HEK293 (cell line): ENCODE measurements around the gene BTRC.

Experiments used
- GLIS1 ChIP-seq: fragments of 450-650 bp; formaldehyde crosslinking; IDR thresholded peaks from 2 replicates; pipeline ENCODE4 v1.5.1; 2016; ENCODE audit warnings: missing biosample characterization, missing genetic modification characterization
- HOXC10 ChIP-seq: sonication (generic); formaldehyde crosslinking; IDR thresholded peaks from 2 replicates; pipeline ENCODE4 v1.8.1; 2023; ENCODE audit warnings: mild to moderate bottlenecking, missing genetic modification reagents
- MYNN ChIP-seq: fragments of 450-650 bp; formaldehyde crosslinking; IDR thresholded peaks from 2 replicates; pipeline ENCODE4 v1.5.1; 2016; ENCODE audit warnings: missing biosample characterization, missing genetic modification characterization, borderline replicate concordance
- PRDM1 ChIP-seq: fragments of 450-650 bp; formaldehyde crosslinking; IDR thresholded peaks from 2 replicates; pipeline ENCODE4; 2016; ENCODE audit warnings: missing biosample characterization, missing genetic modification characterization
- SETDB1 ChIP-seq: IDR thresholded peaks from one replicate; pipeline ENCODE4 v1.6.1; 2017; ENCODE audit warnings: mild to moderate bottlenecking, low read length, moderate library complexity, mixed read lengths; ENCODE audit not compliant: insufficient read length
- SP7 ChIP-seq: fragments of 450-650 bp; formaldehyde crosslinking; IDR thresholded peaks from 2 replicates; pipeline ENCODE4 v1.5.1; 2016; ENCODE audit warnings: missing biosample characterization, missing genetic modification characterization
- ZFP37 ChIP-seq: fragments of 450-650 bp; formaldehyde crosslinking; IDR thresholded peaks from 2 replicates; pipeline ENCODE4 v1.5.1; 2016; ENCODE audit warnings: missing biosample characterization, missing genetic modification characterization
- ZNF132 ChIP-seq: fragments of 450-650 bp; formaldehyde crosslinking; IDR thresholded peaks from 2 replicates; pipeline ENCODE4 v1.5.1; 2017; ENCODE audit warnings: missing biosample characterization, missing genetic modification characterization, borderline replicate concordance
- ZNF16 ChIP-seq: fragments of 450-650 bp; formaldehyde crosslinking; IDR thresholded peaks from 2 replicates; pipeline ENCODE4 v1.5.1; 2016; ENCODE audit warnings: low read depth, missing biosample characterization, missing genetic modification characterization
- ZNF169 ChIP-seq: fragments of 450-650 bp; formaldehyde crosslinking; IDR thresholded peaks from 2 replicates; pipeline ENCODE4 v1.5.1; 2016; ENCODE audit warnings: missing biosample characterization, missing genetic modification characterization
- ZNF184 ChIP-seq: fragments of 450-650 bp; IDR thresholded peaks from 2 replicates; pipeline ENCODE4 v1.5.1; 2018; ENCODE audit warnings: missing biosample characterization, mild to moderate bottlenecking, missing genetic modification characterization
- ZNF19 ChIP-seq: fragments of 450-650 bp; formaldehyde crosslinking; IDR thresholded peaks from 2 replicates; pipeline ENCODE4; 2016; ENCODE audit warnings: missing biosample characterization, missing genetic modification characterization, low read depth
- ZNF214 ChIP-seq: fragments of 450-650 bp; formaldehyde crosslinking; IDR thresholded peaks from 2 replicates; pipeline ENCODE4 v1.5.1; 2017; ENCODE audit warnings: missing biosample characterization, mild to moderate bottlenecking, missing genetic modification characterization, borderline replicate concordance
- ZNF239 ChIP-seq: fragments of 450-650 bp; formaldehyde crosslinking; IDR thresholded peaks from 2 replicates; pipeline ENCODE4 v1.5.1; 2016; ENCODE audit warnings: missing biosample characterization, missing genetic modification characterization
- ZNF248 ChIP-seq: fragments of 450-650 bp; formaldehyde crosslinking; IDR thresholded peaks from 2 replicates; pipeline ENCODE4 v1.5.1; 2017; ENCODE audit warnings: missing biosample characterization, missing genetic modification characterization
- ZNF274 ChIP-seq, 2 experiments: fragments of 200-500 bp in 1 of 2; fragments of 450-650 bp in 1 of 2; sonication (Bioruptor generic) in 1 of 2; formaldehyde crosslinking in 1 of 2; IDR thresholded peaks; 2 replicates each; pipeline versions ENCODE4 v1.5.1 to v1.6.1; 2014 to 2016; ENCODE audit warnings: borderline replicate concordance in 1 of 2, inconsistent platforms in 1 of 2, low read length in 1 of 2, missing biosample characterization in 1 of 2, missing genetic modification characterization in 1 of 2
- ZNF280C ChIP-seq: fragments of 450-650 bp; formaldehyde crosslinking; IDR thresholded peaks from 2 replicates; pipeline ENCODE4 v1.5.1; 2016; ENCODE audit warnings: missing biosample characterization, missing genetic modification characterization
- ZNF423 ChIP-seq: fragments of 450-650 bp; formaldehyde crosslinking; IDR thresholded peaks from 2 replicates; pipeline ENCODE4 v1.5.1; 2016; ENCODE audit warnings: missing biosample characterization, missing genetic modification characterization
- ZNF473 ChIP-seq: fragments of 450-650 bp; formaldehyde crosslinking; IDR thresholded peaks from 2 replicates; pipeline ENCODE4 v1.5.1; 2017; ENCODE audit warnings: missing biosample characterization, missing genetic modification characterization
- ZNF48 ChIP-seq: fragments of 450-650 bp; formaldehyde crosslinking; IDR thresholded peaks from 2 replicates; pipeline ENCODE4 v1.5.1; 2016; ENCODE audit warnings: missing biosample characterization, missing genetic modification characterization
- ZNF501 ChIP-seq: fragments of 450-650 bp; formaldehyde crosslinking; IDR thresholded peaks from 2 replicates; pipeline ENCODE4 v1.5.1; 2016; ENCODE audit warnings: missing biosample characterization, missing genetic modification characterization
- ZNF521 ChIP-seq: fragments of 450-650 bp; formaldehyde crosslinking; IDR thresholded peaks from 2 replicates; pipeline ENCODE4 v1.5.1; 2017; ENCODE audit warnings: missing biosample characterization, mild to moderate bottlenecking, missing genetic modification characterization
- ZNF544 ChIP-seq: fragments of 450-650 bp; formaldehyde crosslinking; IDR thresholded peaks from 2 replicates; pipeline ENCODE4 v1.5.0; 2017; ENCODE audit warnings: missing biosample characterization, missing genetic modification characterization
- ZNF624 ChIP-seq: fragments of 450-650 bp; formaldehyde crosslinking; IDR thresholded peaks from 2 replicates; pipeline ENCODE4 v1.5.1; 2017; ENCODE audit warnings: missing biosample characterization, missing genetic modification characterization
- ZNF658 ChIP-seq: fragments of 450-650 bp; formaldehyde crosslinking; IDR thresholded peaks from 2 replicates; pipeline ENCODE4; 2016; ENCODE audit warnings: missing biosample characterization, missing genetic modification characterization
- ZNF664 ChIP-seq: fragments of 450-650 bp; formaldehyde crosslinking; IDR thresholded peaks from 2 replicates; pipeline ENCODE4 v1.5.1; 2016; ENCODE audit warnings: missing biosample characterization, missing genetic modification characterization
- ZNF785 ChIP-seq: fragments of 450-650 bp; formaldehyde crosslinking; IDR thresholded peaks from 2 replicates; pipeline ENCODE4 v1.5.1; 2016; ENCODE audit warnings: missing biosample characterization, missing genetic modification characterization
- ZNF792 ChIP-seq: fragments of 450-650 bp; formaldehyde crosslinking; IDR thresholded peaks from 2 replicates; pipeline ENCODE4 v1.5.1; 2016; ENCODE audit warnings: missing biosample characterization, missing genetic modification characterization
- ZSCAN16 ChIP-seq: fragments of 450-650 bp; formaldehyde crosslinking; IDR thresholded peaks from 2 replicates; pipeline ENCODE4 v1.5.1; 2016; ENCODE audit warnings: missing biosample characterization, missing genetic modification characterization
- ZSCAN18 ChIP-seq: fragments of 450-650 bp; formaldehyde crosslinking; IDR thresholded peaks from 2 replicates; pipeline ENCODE4 v1.5.1; 2016; ENCODE audit warnings: missing biosample characterization, missing genetic modification characterization
- TF ChIP-seq, protein P1 (sequence below): fragments of 450-650 bp; formaldehyde crosslinking; IDR thresholded peaks from 2 replicates; pipeline ENCODE4 v1.5.1; 2016; ENCODE audit warnings: missing biosample characterization, missing genetic modification characterization
- TF ChIP-seq, protein P2 (sequence below): fragments of 450-650 bp; formaldehyde crosslinking; IDR thresholded peaks from 2 replicates; pipeline ENCODE4 v1.5.1; 2016; ENCODE audit warnings: missing biosample characterization, missing genetic modification characterization, low read depth
- TF ChIP-seq, protein P3 (sequence below): fragments of 450-650 bp; IDR thresholded peaks from 2 replicates; pipeline ENCODE4 v1.5.1; 2018; ENCODE audit warnings: missing biosample characterization, mild to moderate bottlenecking, missing genetic modification characterization

BTRC gene

DNA sequence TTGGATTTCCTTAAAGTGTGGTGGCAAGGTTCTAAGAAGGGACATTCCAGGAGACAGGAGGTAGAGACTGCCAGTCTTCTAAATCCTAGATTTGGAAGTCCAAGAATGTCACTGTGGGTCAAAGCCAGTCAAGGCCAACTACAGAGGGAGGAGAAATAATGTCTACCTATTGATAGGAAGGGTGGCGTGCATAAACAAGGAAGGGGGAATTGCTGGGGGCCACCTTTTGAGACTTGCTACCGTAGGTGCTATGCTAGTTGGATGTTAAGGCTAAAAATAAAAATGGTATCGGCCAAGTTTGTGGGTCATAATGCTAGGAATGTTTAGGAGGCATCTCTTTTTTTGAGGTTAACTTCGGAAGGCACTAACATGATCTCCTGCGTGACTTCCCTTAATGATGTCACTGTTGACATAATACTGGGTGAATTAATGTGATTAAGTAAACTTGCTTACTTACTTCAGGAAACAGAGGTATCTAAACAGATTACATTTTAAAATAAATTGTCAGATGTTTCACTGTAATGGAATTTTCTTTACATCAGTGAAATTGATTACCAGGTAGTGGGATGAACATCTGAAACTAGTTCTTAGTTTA, 4.8 kb downstream of the BTRC start (continued):
- no peak for TF ChIP-seq ZNF624 (tag by site-specific recombination)
- TF ChIP-seq ZNF473 (tag by site-specific recombination) = no peak
- TF ChIP-seq ZNF239 (tag by site-specific recombination) = no peak
- TF ChIP-seq ZNF132 (tag by site-specific recombination) = no peak
- no peak for TF ChIP-seq ZNF501
- TF ChIP-seq, protein P1, sequence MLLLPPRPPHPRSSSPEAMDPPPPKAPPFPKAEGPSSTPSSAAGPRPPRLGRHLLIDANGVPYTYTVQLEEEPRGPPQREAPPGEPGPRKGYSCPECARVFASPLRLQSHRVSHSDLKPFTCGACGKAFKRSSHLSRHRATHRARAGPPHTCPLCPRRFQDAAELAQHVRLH (tag by site-specific recombination) = no peak
- TF ChIP-seq ZNF792 (tag by site-specific recombination) = no peak
- no peak for TF ChIP-seq ZNF274 (IDR thresholded peaks at IDR 0.05; ENCODE audit: low read length)
- TF ChIP-seq ZNF274 (tag by site-specific recombination; IDR thresholded peaks at IDR 0.05; ENCODE audit: borderline replicate concordance) = no peak
- TF ChIP-seq, protein P2, sequence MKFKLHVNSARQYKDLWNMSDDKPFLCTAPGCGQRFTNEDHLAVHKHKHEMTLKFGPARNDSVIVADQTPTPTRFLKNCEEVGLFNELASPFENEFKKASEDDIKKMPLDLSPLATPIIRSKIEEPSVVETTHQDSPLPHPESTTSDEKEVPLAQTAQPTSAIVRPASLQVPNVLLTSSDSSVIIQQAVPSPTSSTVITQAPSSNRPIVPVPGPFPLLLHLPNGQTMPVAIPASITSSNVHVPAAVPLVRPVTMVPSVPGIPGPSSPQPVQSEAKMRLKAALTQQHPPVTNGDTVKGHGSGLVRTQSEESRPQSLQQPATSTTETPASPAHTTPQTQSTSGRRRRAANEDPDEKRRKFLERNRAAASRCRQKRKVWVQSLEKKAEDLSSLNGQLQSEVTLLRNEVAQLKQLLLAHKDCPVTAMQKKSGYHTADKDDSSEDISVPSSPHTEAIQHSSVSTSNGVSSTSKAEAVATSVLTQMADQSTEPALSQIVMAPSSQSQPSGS (tag by site-specific recombination) = peak; percentile 70
- no peak for TF ChIP-seq ZNF16 (tag by site-specific recombination)
- no peak for TF ChIP-seq ZNF785 (tag by site-specific recombination)
- TF ChIP-seq SP7 (tag by site-specific recombination) = peak; percentile 46; the same call in 1 of the 2 replicates
- no peak for TF ChIP-seq ZNF280C (tag by site-specific recombination)
- no peak for TF ChIP-seq SETDB1
- TF ChIP-seq ZNF544 (tag by site-specific recombination) = no peak
- TF ChIP-seq ZNF214 (tag by site-specific recombination) = no peak
- no peak for TF ChIP-seq MYNN (tag by site-specific recombination)
- no peak for TF ChIP-seq ZFP37 (tag by site-specific recombination)
- TF ChIP-seq ZNF169 (tag by site-specific recombination) = no peak
- TF ChIP-seq ZNF248 = no peak
- TF ChIP-seq HOXC10 (CRISPR knock-in tag) = no peak
- no peak for TF ChIP-seq ZSCAN16 (tag by site-specific recombination)
- no peak for TF ChIP-seq ZNF184
- no peak for TF ChIP-seq ZNF19
- TF ChIP-seq ZNF658 = no peak
- no peak for TF ChIP-seq ZNF521 (tag by site-specific recombination)
- no peak for TF ChIP-seq PRDM1 (tag by site-specific recombination)
- TF ChIP-seq, protein P3, sequence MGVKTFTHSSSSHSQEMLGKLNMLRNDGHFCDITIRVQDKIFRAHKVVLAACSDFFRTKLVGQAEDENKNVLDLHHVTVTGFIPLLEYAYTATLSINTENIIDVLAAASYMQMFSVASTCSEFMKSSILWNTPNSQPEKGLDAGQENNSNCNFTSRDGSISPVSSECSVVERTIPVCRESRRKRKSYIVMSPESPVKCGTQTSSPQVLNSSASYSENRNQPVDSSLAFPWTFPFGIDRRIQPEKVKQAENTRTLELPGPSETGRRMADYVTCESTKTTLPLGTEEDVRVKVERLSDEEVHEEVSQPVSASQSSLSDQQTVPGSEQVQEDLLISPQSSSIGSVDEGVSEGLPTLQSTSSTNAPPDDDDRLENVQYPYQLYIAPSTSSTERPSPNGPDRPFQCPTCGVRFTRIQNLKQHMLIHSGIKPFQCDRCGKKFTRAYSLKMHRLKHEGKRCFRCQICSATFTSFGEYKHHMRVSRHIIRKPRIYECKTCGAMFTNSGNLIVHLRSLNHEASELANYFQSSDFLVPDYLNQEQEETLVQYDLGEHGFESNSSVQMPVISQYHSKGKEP (tag by site-specific recombination) = no peak
- no peak for TF ChIP-seq ZNF423 (tag by site-specific recombination)
- no peak for TF ChIP-seq ZSCAN18
- 0 out of 2 replicates have a peak, but pooled peaks have one; percentile 31 for TF ChIP-seq ZNF664 (tag by site-specific recombination)
- TF ChIP-seq GLIS1 (tag by site-specific recombination) = no peak
- no peak for TF ChIP-seq ZNF48 (tag by site-specific recombination)
